GM12801 (cell line): ENCODE data around the gene KSR1.

Experiments
- TF ChIP-seq, protein P1 (sequence below): IDR thresholded peaks from one replicate; pipeline ENCODE4 v1.5.1; 2011; ENCODE audit warnings: control low read depth; ENCODE audit not compliant: insufficient read length; ENCODE audit errors: extremely low read depth

The KSR1 gene

DNA sequence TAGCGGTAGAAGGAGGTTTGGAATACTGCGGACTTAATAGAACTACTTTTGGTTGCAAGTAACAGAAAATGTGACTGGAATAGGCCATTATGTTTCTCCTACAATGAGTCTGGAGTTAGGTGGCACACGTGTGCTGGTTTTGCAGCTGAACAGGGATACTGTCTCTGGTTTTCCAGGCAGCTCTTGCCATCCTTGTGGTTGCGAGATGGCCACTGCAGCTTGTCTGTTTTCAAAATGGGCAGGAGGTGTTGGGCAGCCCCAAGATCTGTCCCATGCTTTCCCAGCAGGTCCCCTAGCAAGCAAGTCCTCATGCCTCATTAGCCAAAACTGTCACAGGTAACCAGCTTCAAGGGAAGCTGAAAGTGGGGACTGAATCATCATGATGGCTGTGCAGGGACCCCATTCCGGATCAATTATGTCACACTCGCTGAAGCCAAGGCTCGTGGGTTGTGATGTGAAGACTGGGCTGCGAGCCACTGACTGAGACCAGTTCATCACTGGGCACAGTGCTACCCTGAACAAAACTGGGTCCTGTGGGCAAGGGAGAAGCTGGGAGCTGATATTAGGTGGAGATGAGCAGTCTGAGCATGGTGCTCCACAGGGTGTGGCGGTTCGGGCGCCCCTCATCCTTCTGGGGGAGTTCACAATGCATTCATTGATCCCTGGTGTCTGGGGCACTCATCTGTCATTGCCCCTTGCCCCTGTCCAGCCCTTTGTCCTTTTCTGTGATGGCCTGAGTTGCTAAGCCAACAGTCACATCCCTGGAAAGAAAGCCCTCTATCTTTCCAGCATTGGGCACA, 82.1 kb downstream of the KSR1 start:
- TF ChIP-seq, protein P1, sequence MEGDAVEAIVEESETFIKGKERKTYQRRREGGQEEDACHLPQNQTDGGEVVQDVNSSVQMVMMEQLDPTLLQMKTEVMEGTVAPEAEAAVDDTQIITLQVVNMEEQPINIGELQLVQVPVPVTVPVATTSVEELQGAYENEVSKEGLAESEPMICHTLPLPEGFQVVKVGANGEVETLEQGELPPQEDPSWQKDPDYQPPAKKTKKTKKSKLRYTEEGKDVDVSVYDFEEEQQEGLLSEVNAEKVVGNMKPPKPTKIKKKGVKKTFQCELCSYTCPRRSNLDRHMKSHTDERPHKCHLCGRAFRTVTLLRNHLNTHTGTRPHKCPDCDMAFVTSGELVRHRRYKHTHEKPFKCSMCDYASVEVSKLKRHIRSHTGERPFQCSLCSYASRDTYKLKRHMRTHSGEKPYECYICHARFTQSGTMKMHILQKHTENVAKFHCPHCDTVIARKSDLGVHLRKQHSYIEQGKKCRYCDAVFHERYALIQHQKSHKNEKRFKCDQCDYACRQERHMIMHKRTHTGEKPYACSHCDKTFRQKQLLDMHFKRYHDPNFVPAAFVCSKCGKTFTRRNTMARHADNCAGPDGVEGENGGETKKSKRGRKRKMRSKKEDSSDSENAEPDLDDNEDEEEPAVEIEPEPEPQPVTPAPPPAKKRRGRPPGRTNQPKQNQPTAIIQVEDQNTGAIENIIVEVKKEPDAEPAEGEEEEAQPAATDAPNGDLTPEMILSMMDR: no peak

DNA sequence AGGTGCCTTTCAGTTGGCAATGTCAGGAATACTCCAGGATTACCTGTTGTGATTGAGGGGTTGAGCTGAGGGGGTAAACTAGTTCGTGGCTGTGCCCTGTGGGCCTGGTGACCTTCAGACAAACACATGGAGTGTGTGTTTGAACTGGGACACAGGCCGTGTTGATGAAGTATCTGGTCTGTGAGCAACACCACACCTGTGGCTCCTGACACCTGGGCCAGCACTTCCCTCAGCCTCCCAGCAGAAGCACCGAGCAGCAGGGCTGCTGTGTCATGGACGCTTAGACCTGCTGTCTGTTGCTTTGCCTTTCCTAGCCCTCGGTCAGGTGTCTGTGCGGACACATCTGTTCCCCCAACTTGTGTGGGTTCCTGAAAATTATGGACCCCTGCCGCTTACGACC, 82.9 kb downstream of the KSR1 start:
- TF ChIP-seq, protein P1: no peak

DNA sequence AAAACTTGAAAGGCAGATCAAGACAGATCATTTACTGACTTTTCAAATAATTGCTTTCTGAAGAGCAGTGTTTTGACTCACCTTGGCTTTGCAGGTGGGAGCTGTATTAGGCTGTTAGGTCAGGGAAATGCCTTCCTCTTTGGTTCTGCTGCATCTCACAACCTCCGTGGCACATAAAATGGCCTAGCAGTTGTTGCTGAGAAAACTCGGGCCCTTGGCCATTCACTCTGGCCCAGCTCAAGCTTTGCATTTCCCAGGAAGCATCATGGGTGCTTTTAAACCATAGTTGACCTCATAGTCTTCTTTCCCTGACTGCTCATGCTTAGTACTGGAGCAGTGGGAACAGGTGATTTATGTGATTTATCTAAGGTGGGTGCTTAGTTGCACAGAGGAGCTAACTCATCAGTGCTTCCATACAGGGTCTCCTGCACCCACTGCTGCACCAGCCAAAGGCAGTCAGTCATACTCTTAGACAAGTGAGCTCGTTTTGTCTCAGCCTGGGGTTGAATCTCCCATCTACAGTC, 83.6 kb downstream of the KSR1 start:
- TF ChIP-seq, protein P1: no peak

DNA sequence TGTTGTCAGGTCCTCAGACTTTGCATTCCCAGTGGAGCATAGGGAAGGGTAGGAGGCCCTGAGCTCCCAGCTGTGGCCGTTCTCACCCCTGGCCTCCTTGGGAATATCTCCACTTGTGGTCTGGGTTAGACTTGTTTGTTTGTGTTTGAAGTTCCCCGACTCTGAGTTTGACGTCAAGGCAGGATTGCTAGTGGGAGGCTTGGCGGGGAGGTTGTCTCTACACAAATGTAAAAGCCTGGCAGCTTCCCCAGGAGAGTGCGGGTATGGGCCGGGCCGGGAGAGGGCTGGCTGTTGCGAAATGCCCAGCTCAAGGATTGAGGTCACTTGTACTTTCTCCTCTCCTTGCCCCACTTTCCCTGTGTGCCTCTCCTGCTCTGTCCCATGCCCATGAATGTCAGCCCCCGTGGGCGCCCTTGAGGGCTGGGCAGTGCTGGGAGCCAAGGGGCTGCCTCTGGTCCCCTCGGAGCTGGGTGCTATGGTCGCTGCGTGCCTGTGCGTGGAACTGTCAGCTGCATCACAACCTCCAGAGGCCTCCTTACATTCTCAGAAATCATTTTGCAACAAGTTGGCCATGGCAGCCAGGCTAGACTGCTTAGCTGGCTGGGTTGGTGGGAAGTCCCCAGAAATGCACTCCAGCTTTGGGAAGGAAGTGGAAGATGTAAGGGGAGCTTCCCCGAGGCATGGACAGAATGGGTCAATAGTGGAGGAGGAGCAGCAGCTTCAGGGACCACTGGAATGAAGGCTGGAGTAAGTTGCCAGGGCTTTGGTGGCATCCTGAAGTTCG, 84.3 kb downstream of the KSR1 start:
- TF ChIP-seq, protein P1: no peak

DNA sequence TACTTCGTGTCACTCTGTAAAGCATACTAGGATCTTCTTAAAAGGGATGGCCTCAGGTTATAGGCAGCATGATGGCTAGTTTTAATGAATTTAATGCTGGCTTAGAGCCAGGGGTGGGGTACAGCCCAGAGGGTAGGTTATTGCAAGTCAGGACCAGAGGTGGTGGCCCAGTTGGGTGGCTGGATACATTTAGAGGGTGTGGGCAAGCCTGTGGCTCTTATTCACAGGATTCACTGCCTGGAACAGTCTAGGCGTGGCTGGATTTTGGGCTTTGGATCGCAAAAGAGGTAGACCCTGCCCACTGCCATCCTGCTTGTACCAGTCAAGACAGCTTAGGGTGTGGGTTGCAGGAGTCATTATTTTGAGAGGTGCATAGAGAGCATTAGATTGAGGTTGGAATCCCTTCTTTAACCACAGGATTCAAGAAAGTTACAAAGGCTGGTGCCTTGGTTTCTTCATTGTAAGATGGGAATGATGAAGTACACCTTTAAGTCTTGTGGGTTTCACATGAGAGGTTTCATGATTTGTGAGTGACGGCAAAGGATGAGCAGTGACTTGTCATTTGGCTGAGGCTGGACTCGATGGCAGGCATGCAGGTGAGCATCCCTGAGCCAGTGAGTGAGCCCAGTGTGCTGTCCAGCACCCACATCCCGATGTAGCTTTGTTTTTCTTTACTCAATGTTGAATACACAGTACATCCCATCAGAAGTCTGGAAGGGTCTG, 85.2 kb downstream of the KSR1 start:
- TF ChIP-seq, protein P1: no peak

DNA sequence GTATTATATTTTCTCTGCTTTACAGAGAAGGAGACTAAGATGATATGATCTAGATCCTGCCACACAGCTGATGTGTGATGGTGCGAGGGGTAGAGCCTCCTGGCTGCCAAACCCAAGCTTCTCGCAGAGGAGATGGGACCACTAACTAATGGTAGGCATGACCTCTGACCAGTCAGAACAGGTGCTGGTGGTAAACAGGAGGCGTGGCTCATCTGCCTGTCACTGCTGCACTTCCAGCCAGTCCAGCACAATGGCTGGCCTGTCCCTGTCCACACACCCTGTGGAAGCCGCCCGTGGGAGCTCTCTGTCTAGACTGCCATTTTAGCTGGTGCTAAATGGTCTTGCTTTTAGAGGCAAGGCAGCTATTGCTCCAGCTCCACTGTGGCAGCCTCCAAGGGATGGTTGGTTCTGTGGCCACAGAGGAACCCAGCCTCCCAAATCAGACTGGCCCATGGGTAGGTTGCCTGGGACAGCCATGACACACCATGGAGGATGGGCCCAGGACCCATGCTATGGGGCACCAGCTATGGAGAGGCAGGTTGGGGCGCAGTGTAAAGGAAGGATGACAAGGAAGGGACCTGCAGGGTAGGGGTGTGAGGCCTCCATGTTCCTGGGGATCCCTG, 86.7 kb downstream of the KSR1 start:
- TF ChIP-seq, protein P1: no peak

DNA sequence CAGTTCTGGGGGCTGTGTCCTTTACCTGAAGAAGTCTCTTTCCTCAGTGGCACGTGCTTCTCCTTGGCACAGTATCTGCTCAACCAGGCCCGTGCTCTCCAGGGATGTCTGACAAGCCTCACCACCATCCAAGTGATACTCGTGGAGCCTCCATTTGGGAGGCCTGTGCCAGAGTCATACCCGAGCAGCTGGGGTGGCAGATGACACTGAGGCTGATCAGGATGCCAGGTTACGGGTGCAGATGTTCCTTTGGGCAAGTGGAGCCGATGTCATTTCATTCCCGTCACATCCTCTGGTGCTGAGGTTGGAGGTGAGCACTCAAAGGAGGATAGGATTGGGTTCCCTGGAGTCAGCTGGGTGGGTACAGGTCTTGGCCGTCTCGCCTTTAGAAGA, 87.2 kb downstream of the KSR1 start:
- TF ChIP-seq, protein P1: no peak
